KG1 (cell line): ENCODE results near the gene DOP1A.

Experiments
- DNase-seq: peaks from one replicate; lab custom pipeline; 2025; lab: John Stamatoyannopoulos, UW

Gene DOP1A

GRCh38 chr6:83071707-83072106 is 4.2 kb downstream of the DOP1A start:
- no peak for DNase-seq

- DNase-seq: no peak
Observed at GRCh38 chr6:83072726-83073125, 5.3 kb downstream of the DOP1A start.

- DNase-seq: no peak
Observed at GRCh38 chr6:83073615-83074014, 6.1 kb downstream of the DOP1A start.

GRCh38 chr6:83083476-83083875 is 16.0 kb downstream of the DOP1A start:
- no peak for DNase-seq

- DNase-seq: no peak
Observed at GRCh38 chr6:83086751-83087150, 19.3 kb downstream of the DOP1A start.

GRCh38 chr6:83092756-83093399 is 25.4 kb downstream of the DOP1A start:
- DNase-seq: no peak

- DNase-seq: no peak
Observed at GRCh38 chr6:83096791-83097190, 29.3 kb downstream of the DOP1A start.

- no peak for DNase-seq
Observed at GRCh38 chr6:83097204-83097603, 29.7 kb downstream of the DOP1A start.

- no peak for DNase-seq
Observed at GRCh38 chr6:83097675-83098074, 30.2 kb downstream of the DOP1A start.

GRCh38 chr6:83098589-83098988 is 31.1 kb downstream of the DOP1A start:
- DNase-seq: no peak

- DNase-seq: no peak
Observed at GRCh38 chr6:83108378-83108777, 40.9 kb downstream of the DOP1A start.

- DNase-seq: no peak
Observed at GRCh38 chr6:83113258-83113657, 45.8 kb downstream of the DOP1A start.

GRCh38 chr6:83114164-83114563 is 46.7 kb downstream of the DOP1A start:
- DNase-seq: no peak

- no peak for DNase-seq
Observed at GRCh38 chr6:83117802-83118201, 50.3 kb downstream of the DOP1A start.

- no peak for DNase-seq
Observed at GRCh38 chr6:83119742-83120300, 52.4 kb downstream of the DOP1A start.

GRCh38 chr6:83124553-83124952 is 57.1 kb downstream of the DOP1A start:
- DNase-seq: no peak

GRCh38 chr6:83125425-83125824 is 58.0 kb downstream of the DOP1A start:
- no peak for DNase-seq

- DNase-seq: no peak
Observed at GRCh38 chr6:83126223-83126622, 58.8 kb downstream of the DOP1A start.

GRCh38 chr6:83126807-83127206 is 59.3 kb downstream of the DOP1A start:
- DNase-seq: no peak

- no peak for DNase-seq
Observed at GRCh38 chr6:83127258-83127657, 59.8 kb downstream of the DOP1A start.

- no peak for DNase-seq
Observed at GRCh38 chr6:83127976-83128375, 60.5 kb downstream of the DOP1A start.

- no peak for DNase-seq
Observed at GRCh38 chr6:83132121-83132520, 64.7 kb downstream of the DOP1A start.

GRCh38 chr6:83138118-83138722 is 70.7 kb downstream of the DOP1A start:
- DNase-seq: no peak

- no peak for DNase-seq
Observed at GRCh38 chr6:83138758-83139157, 71.3 kb downstream of the DOP1A start.
